HEK293 (cell line): Measurements from ENCODE around the gene ITIH2.

Experiments used
- HOXA7 ChIP-seq: sonication (generic); formaldehyde crosslinking; IDR thresholded peaks from 2 replicates; pipeline ENCODE4 v1.8.1; 2022; ENCODE audit warnings: missing genetic modification reagents, borderline replicate concordance
- KLF10 ChIP-seq: fragments of 450-650 bp; IDR thresholded peaks from 2 replicates; pipeline ENCODE4 v1.5.1; 2018; ENCODE audit warnings: missing biosample characterization, mild to moderate bottlenecking, missing genetic modification characterization
- YY1 ChIP-seq: fragments of 450-650 bp; formaldehyde crosslinking; IDR thresholded peaks from 2 replicates; pipeline ENCODE4 v1.5.1; 2018; ENCODE audit warnings: missing biosample characterization, missing genetic modification characterization
- ZBTB49 ChIP-seq: fragments of 450-650 bp; formaldehyde crosslinking; IDR thresholded peaks from 2 replicates; pipeline ENCODE4 v1.5.1; 2016; ENCODE audit warnings: missing biosample characterization, missing genetic modification characterization, low read depth
- ZNF138 ChIP-seq: fragments of 450-650 bp; formaldehyde crosslinking; IDR thresholded peaks from 2 replicates; pipeline ENCODE4 v1.5.1; 2016; ENCODE audit warnings: missing biosample characterization, missing genetic modification characterization, borderline replicate concordance
- ZNF530 ChIP-seq: fragments of 450-650 bp; formaldehyde crosslinking; IDR thresholded peaks from 2 replicates; pipeline ENCODE4 v1.5.1; 2016; ENCODE audit warnings: low read depth, missing biosample characterization, missing genetic modification characterization
- ZNF747 ChIP-seq: fragments of 450-650 bp; formaldehyde crosslinking; IDR thresholded peaks from 2 replicates; pipeline ENCODE4 v1.5.1; 2016; ENCODE audit warnings: missing biosample characterization, missing genetic modification characterization
- TF ChIP-seq, protein P1 (sequence below): sonication (generic); formaldehyde crosslinking; IDR thresholded peaks from 2 replicates; pipeline ENCODE4 v1.8.1; 2022; ENCODE audit warnings: mild to moderate bottlenecking, moderate library complexity, missing genetic modification reagents

DNA sequence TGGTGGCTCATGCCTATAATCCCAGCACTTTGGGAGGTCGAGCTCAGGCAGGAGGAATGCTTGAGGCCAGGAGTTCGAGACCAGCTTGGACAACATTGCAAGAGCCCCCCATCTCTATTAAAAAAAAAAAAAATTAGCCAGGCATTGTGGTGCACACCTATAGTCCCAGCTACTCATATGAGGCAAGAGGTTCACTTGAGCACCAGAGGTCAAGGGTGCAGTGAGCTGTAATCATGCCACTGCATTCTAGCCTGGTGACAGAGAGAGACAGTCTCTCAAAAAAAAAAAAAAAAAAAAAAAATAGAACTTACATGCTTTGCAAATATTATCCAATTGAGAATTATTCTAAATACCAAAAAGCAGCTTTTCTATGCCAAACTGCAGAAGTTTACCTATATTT, 73.7 kb downstream of the ITIH2 start:
- TF ChIP-seq ZBTB49 (tag by site-specific recombination) = no peak
- TF ChIP-seq ZNF138 (tag by site-specific recombination) = no peak
- no peak for TF ChIP-seq ZNF747 (tag by site-specific recombination)
- no peak for TF ChIP-seq KLF10 (tag by site-specific recombination)
- no peak for TF ChIP-seq HOXA7 (CRISPR knock-in tag)
- TF ChIP-seq, protein P1, sequence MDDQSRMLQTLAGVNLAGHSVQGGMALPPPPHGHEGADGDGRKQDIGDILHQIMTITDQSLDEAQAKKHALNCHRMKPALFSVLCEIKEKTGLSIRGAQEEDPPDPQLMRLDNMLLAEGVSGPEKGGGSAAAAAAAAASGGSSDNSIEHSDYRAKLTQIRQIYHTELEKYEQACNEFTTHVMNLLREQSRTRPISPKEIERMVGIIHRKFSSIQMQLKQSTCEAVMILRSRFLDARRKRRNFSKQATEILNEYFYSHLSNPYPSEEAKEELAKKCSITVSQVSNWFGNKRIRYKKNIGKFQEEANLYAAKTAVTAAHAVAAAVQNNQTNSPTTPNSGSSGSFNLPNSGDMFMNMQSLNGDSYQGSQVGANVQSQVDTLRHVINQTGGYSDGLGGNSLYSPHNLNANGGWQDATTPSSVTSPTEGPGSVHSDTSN (CRISPR knock-in tag) = no peak
- no peak for TF ChIP-seq ZNF530
- TF ChIP-seq YY1 (tag by site-specific recombination) = no peak
